Measurements from ENCODE around the gene ATP9B. TPM values are rescaled to one million over a fixed set of nuclear protein-coding genes. Genes with fewer than 3 reads are reported as not detected.

The ATP9B gene
- total RNA-seq, 1 experiment from 2014 or later, result 15.6 TPM

- no peak overlapping the region for H3K4me2 ChIP-seq (ENCODE audit: low read length)
- no peaks in the 10 kb centered on the region for H3K27me3 ChIP-seq (ENCODE audit: low read length)
- H3K9ac ChIP-seq (ENCODE audit: low read length), result no peak overlapping the region
- intact Hi-C loops (cut with micrococcal nuclease), result loop anchor here (1.0 kb wide), 1 partner anchor 24 kb away; no protein-coding TSS in a partner anchor
- H3K4me1 ChIP-seq (ENCODE audit: insufficient read depth, low read length), result no peaks in the 10 kb centered on the region
- H4K20me1 ChIP-seq (ENCODE audit: low read length), result no peaks in the 10 kb centered on the region
- no peaks in the 10 kb centered on the region for H3K36me3 ChIP-seq (ENCODE audit: low read depth, low read length)
- TF ChIP-seq EZH2phosphoT487 (IDR thresholded peaks at IDR 0.05; ENCODE audit: borderline replicate concordance, low read length) (no peak), EZH2 (IDR thresholded peaks at IDR 0.05; ENCODE audit: low read length, unreplicated experiment) (no peak)
- TF ChIP-seq, protein P1, sequence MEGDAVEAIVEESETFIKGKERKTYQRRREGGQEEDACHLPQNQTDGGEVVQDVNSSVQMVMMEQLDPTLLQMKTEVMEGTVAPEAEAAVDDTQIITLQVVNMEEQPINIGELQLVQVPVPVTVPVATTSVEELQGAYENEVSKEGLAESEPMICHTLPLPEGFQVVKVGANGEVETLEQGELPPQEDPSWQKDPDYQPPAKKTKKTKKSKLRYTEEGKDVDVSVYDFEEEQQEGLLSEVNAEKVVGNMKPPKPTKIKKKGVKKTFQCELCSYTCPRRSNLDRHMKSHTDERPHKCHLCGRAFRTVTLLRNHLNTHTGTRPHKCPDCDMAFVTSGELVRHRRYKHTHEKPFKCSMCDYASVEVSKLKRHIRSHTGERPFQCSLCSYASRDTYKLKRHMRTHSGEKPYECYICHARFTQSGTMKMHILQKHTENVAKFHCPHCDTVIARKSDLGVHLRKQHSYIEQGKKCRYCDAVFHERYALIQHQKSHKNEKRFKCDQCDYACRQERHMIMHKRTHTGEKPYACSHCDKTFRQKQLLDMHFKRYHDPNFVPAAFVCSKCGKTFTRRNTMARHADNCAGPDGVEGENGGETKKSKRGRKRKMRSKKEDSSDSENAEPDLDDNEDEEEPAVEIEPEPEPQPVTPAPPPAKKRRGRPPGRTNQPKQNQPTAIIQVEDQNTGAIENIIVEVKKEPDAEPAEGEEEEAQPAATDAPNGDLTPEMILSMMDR (conservative IDR thresholded peaks at IDR 0.05; ENCODE audit: low read depth, low read length), result no peak
- POLR2A ChIA-PET (ENCODE audit: unreplicated experiment), result no interaction called here
- no peaks in the 10 kb centered on the region for H3K9me2 ChIP-seq (replicated peaks; ENCODE audit: low read length)
- H3K79me2 ChIP-seq (ENCODE audit: low read length), result no peaks in the 10 kb centered on the region
- DNase-seq (peak; percentile 23), ATAC-seq (peak; percentile 51; the same call in 1 of the 2 replicates)
- BruUV-seq (replicated peaks), result no TSS peak
- H3K27ac ChIP-seq (ENCODE audit: low read length), result no peak overlapping the region
- no peak overlapping the region for H2AFZ ChIP-seq (ENCODE audit: low read length)
- H3F3A ChIP-seq (ENCODE audit: low read length, unreplicated experiment), result no peaks in the 10 kb centered on the region
- CTCF ChIA-PET, result no interaction called here
- no peaks in the 10 kb centered on the region for H3K9me3 ChIP-seq (ENCODE audit: low read length)
- H3K4me3 ChIP-seq (ENCODE audit: low read length), result no peak overlapping the region
Measured at GRCh38 chr18:79275992-79276391, 206.8 kb downstream of the ATP9B start.

GRCh38 chr18:79278896-79279295, 209.7 kb downstream of the ATP9B start:
- H3K9ac ChIP-seq (ENCODE audit: low read length), result no peak overlapping the region
- BruUV-seq (replicated peaks), result no TSS peak
- no peaks in the 10 kb centered on the region for H4K20me1 ChIP-seq (ENCODE audit: low read length)
- DNase-seq, result no peak
- H3K79me2 ChIP-seq (ENCODE audit: low read length), result no peaks in the 10 kb centered on the region
- no peak overlapping the region for H3K4me3 ChIP-seq (ENCODE audit: low read length)
- no peak overlapping the region for H3K4me2 ChIP-seq (ENCODE audit: low read length)
- H3K9me2 ChIP-seq (replicated peaks; ENCODE audit: low read length), result no peaks in the 10 kb centered on the region
- ChIA-PET POLR2A (ENCODE audit: unreplicated experiment) (no interaction called here), CTCF (no interaction called here)
- no peaks in the 10 kb centered on the region for H3K36me3 ChIP-seq (ENCODE audit: low read depth, low read length)
- no peak for ATAC-seq
- no peaks in the 10 kb centered on the region for H3F3A ChIP-seq (ENCODE audit: low read length, unreplicated experiment)
- H3K9me3 ChIP-seq (ENCODE audit: low read length), result no peaks in the 10 kb centered on the region
- no peaks in the 10 kb centered on the region for H3K4me1 ChIP-seq (ENCODE audit: insufficient read depth, low read length)
- H3K27ac ChIP-seq (ENCODE audit: low read length), result no peak overlapping the region
- no peaks in the 10 kb centered on the region for H3K27me3 ChIP-seq (ENCODE audit: low read length)
- TF ChIP-seq EZH2phosphoT487 (IDR thresholded peaks at IDR 0.05; ENCODE audit: borderline replicate concordance, low read length), result no peak
- TF ChIP-seq, protein P1 (conservative IDR thresholded peaks at IDR 0.05; ENCODE audit: low read depth, low read length), result no peak
- TF ChIP-seq EZH2 (IDR thresholded peaks at IDR 0.05; ENCODE audit: low read length, unreplicated experiment), result no peak
- intact Hi-C loops (cut with micrococcal nuclease), result no loop called here
- no peak overlapping the region for H2AFZ ChIP-seq (ENCODE audit: low read length)

DNA sequence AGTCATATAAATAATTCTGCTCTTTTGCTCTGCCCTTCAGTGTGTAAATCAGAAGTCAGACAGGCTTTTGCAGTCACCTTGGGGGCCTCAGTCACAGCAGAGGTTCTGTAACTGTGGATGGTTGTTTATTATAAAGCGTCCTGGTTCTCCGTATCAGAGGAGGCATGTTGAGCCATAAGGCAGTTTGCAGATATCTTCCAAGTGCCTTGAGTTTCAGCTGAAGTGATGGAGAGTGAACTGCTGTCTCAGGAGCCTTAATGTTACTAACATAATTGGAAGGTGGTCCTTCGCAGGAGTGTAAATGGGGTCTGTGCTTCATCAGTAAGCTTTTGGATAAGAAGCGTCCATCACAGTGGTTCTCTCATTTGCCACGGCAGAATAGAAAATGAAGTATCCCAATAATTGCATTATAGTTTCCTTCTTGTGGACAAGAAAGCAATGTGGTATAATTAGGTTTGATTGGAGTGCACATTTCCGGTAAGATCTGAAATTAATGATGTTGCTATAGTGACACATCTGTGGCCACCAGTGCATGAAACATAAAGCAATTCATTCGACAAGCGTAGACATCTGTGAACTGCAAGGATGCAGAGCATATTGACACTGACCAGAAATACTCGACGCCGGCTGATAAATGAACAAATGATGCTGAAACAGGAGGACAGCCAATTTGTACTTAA, 214.1 kb downstream of the ATP9B start:
- no peak overlapping the region for H3K27ac ChIP-seq (ENCODE audit: low read length)
- no TSS peak for BruUV-seq (replicated peaks)
- POLR2A ChIA-PET (ENCODE audit: unreplicated experiment), result no interaction called here

More for the DNA sequence above, 214.1 kb downstream of the ATP9B start:
- Histone ChIP-seq H3K36me3 (ENCODE audit: low read depth, low read length) (no peaks in the 10 kb centered on the region), H3K9ac (ENCODE audit: low read length) (no peak overlapping the region), H3K27me3 (ENCODE audit: low read length) (no peaks in the 10 kb centered on the region), H3K4me3 (ENCODE audit: low read length) (no peak overlapping the region), H2AFZ (ENCODE audit: low read length) (no peak overlapping the region), H3K9me3 (ENCODE audit: low read length) (no peaks in the 10 kb centered on the region), H3K4me2 (ENCODE audit: low read length) (no peak overlapping the region), H3K79me2 (ENCODE audit: low read length) (no peaks in the 10 kb centered on the region), H3K4me1 (ENCODE audit: insufficient read depth, low read length) (no peaks in the 10 kb centered on the region), H3F3A (ENCODE audit: low read length, unreplicated experiment) (no peaks in the 10 kb centered on the region), H3K9me2 (replicated peaks; ENCODE audit: low read length) (no peaks in the 10 kb centered on the region), H4K20me1 (ENCODE audit: low read length) (no peaks in the 10 kb centered on the region)
- intact Hi-C loops (cut with micrococcal nuclease), result no loop called here
- CTCF ChIA-PET, result no interaction called here
- ATAC-seq (no peak), DNase-seq (no peak)
- TF ChIP-seq EZH2 (IDR thresholded peaks at IDR 0.05; ENCODE audit: low read length, unreplicated experiment) (no peak), EZH2phosphoT487 (IDR thresholded peaks at IDR 0.05; ENCODE audit: borderline replicate concordance, low read length) (no peak)
- TF ChIP-seq, protein P1 (conservative IDR thresholded peaks at IDR 0.05; ENCODE audit: low read depth, low read length), result no peak

Measured in PC-3 (cell line).